GM10248 (cell line): ENCODE measurements around the gene CSDE1.

Source experiments
- CTCF ChIA-PET: fragments of 300-600 bp; sonication (Branson Sonifier 250); formaldehyde crosslinking; extraction: SDS; loops from one replicate; lab custom pipeline; 2021; ENCODE audit warnings: antibody characterized with exemption; lab: Yijun Ruan, JAX
- POLR2A ChIA-PET: fragments of 350-650 bp; sonication (Branson Sonifier 250); formaldehyde crosslinking; extraction: SDS; loops from one replicate; lab custom pipeline; 2020; ENCODE audit warnings: antibody characterized with exemption; lab: Yijun Ruan, JAX
- DNase-seq: peaks from one replicate; pipeline ENCODE4 v3.0.0; 2012; ENCODE audit errors: extremely low spot score
- TF ChIP-seq, protein P1 (sequence below): IDR thresholded peaks from 2 replicates; pipeline ENCODE4 v1.5.1; 2012; ENCODE audit warnings: mild to moderate bottlenecking, low read depth; ENCODE audit errors: extremely low read depth, missing control alignments, control extremely low read depth

Gene CSDE1

DNA sequence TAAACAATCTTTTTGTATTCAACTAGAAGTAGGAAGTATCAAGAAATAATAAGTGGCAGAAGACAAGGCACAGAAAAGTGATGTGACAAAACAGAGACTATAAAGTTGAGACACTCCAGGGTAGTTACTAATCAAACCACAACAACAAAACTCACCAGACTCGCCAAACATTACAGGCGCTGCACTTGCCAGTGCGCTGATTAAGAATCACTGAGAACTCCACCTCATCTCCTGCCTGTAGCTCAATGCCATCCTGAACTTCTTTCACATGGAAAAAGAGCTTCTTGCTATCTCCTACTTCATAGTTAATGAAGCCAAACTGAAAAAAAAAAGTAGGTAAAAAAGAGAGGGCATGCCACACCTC lies 38.4 kb downstream of the CSDE1 start:
- CTCF ChIA-PET: interaction anchor here (0.9 to 1.6 kb wide), 7 partner anchors 9 to 372 kb away, joined by 3 to 6 read pairs (median 3); no protein-coding TSS in a partner anchor

DNA sequence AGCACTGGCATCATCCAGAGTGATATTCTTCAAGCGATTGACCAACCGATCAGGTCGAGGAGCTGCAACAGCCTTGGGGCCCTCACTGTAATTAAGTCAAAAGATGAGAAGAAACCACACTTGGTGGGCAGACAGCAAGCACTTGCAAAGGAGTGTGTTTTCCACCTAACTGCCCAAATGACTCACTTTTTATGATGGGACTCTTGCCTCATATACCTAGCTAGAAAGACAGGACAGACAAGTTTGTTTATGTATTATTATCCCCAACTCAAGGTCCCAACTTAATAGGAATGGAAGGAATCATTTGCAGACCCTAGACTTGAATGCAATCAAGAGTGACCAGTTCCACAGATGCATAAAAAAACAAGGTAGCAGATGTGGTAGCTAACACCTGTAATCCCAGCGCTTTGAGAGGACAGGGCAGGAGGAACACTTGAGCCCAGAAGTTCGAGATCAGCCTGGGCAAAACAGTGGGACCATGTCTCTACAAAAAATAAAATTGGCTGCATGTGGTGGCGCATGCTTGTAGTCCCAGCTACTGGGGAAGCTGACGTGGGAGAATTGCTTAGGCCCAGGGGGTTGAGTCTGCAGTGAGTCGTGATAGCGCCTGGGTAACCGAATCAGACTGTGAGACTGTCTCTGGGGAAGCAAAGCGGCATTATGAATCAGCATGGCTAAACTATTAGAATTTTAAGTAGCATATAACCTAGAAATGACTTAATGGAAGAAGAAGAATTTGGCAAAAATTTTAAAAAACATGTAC lies 38.9 kb downstream of the CSDE1 start:
- TF ChIP-seq, protein P1, sequence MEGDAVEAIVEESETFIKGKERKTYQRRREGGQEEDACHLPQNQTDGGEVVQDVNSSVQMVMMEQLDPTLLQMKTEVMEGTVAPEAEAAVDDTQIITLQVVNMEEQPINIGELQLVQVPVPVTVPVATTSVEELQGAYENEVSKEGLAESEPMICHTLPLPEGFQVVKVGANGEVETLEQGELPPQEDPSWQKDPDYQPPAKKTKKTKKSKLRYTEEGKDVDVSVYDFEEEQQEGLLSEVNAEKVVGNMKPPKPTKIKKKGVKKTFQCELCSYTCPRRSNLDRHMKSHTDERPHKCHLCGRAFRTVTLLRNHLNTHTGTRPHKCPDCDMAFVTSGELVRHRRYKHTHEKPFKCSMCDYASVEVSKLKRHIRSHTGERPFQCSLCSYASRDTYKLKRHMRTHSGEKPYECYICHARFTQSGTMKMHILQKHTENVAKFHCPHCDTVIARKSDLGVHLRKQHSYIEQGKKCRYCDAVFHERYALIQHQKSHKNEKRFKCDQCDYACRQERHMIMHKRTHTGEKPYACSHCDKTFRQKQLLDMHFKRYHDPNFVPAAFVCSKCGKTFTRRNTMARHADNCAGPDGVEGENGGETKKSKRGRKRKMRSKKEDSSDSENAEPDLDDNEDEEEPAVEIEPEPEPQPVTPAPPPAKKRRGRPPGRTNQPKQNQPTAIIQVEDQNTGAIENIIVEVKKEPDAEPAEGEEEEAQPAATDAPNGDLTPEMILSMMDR: no peak
- ChIA-PET CTCF (interaction anchor here (1.2 to 1.6 kb wide), 3 partner anchors 26 to 372 kb away, joined by 4 to 6 read pairs (median 5); no protein-coding TSS in a partner anchor), POLR2A (no interaction called here)
- no peak for DNase-seq

More for the DNA sequence above, 38.4 kb downstream of the CSDE1 start:
- POLR2A ChIA-PET: no interaction called here
- TF ChIP-seq, protein P1: no peak
- no peak for DNase-seq

DNA sequence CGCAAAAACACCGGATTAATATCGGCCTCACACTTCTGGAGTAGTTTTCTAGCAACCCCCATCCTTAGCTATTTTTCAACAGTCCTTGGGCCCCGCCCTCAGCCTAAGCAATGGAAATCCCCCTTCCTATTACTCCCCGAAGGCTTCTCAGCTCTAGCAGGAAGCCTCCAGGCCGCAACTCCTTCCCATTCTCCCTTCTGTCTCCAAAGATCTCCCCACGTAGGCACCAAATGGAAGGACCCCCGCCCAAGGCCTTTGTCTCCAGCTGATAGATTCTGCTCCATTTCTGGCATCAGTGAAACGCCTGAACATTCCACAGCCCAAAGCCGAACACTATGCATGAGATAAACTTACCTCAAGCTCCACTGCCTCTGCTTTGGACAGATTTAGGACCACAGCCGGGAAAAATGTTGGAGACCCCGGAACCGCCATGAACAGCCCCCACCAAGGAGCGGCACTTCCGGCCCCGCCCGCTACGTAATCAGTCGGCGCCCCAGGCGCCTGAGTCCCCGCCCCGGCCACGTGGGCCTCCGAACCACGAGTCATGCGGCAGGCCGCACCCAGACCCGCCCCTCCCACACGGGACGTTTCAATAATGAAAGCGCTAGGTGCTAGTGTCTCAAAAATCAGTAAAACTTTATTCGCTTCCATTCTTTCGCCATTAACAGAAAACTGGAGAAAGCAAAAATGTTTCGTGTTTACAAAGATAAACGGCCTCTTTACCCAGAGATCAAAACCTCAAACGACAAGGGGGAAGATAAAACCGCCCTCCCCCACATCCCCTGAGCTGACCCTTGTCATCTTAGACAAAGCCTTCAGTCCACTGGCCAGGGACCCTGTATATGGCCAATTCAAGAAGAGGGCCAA lies 41.2 kb downstream of the CSDE1 start, which contains the start of gene NRAS:
TSS of gene NRAS (minus strand) at position 468 of the 867 bp plus-strand sequence. CDS start 611 bp downstream, outside the sequence.
- POLR2A ChIA-PET: interaction anchor here (0.9 kb wide), 1 partner anchor 10 kb away, joined by 5 read pairs; no protein-coding TSS in a partner anchor
- TF ChIP-seq, protein P1: no peak
- CTCF ChIA-PET: interaction anchor here (0.7 to 2.8 kb wide), 7 partner anchors 10 to 370 kb away, joined by 3 to 11 read pairs (median 5); partner anchors contain the start of genes AMPD1 and DENND2C
- DNase-seq: peak; percentile 94

DNA sequence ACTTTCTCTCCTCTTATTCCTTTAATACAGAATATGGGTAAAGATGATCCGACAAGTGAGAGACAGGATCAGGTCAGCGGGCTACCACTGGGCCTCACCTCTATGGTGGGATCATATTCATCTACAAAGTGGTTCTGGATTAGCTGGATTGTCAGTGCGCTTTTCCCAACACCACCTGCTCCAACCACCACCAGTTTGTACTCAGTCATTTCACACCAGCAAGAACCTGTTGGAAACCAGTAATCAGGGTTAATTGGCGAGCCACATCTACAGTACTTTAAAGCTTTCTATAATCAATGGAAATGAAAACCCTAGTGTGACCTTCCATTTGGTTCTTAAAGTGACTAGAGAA lies 41.9 kb downstream of the CSDE1 start:
- TF ChIP-seq, protein P1: no peak
- POLR2A ChIA-PET: interaction anchor here (0.9 kb wide), 1 partner anchor 9 kb away, joined by 5 read pairs; no protein-coding TSS in a partner anchor
- CTCF ChIA-PET: interaction anchor here (0.7 to 2.8 kb wide), 6 partner anchors 9 to 369 kb away, joined by 3 to 11 read pairs (median 5); partner anchors contain the start of genes AMPD1 and DENND2C
- no peak for DNase-seq

DNA sequence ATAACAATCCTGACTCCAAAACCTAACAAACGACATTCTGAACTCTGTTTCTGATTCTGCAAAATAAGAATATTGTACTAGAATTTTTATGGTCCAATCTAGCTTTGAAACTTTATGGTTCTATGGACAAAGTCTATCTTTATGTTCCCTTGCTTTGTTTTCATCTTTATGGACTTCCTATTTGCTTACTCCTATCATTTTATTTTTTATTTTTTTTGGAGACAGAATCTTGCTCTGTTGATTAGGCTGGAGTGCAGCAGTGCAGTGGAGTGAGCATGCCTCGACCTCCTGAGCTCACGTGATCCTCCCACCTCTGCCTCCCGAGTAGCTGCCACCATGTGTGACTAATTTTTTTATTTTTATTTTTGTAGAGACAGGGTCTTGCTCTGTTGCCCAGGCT lies 44.8 kb downstream of the CSDE1 start:
- TF ChIP-seq, protein P1: no peak
- DNase-seq: no peak
- ChIA-PET POLR2A (no interaction called here), CTCF (interaction anchor here (1.0 to 2.2 kb wide), 2 partner anchors 11 to 366 kb away, joined by 4 to 7 read pairs; no protein-coding TSS in a partner anchor)

DNA sequence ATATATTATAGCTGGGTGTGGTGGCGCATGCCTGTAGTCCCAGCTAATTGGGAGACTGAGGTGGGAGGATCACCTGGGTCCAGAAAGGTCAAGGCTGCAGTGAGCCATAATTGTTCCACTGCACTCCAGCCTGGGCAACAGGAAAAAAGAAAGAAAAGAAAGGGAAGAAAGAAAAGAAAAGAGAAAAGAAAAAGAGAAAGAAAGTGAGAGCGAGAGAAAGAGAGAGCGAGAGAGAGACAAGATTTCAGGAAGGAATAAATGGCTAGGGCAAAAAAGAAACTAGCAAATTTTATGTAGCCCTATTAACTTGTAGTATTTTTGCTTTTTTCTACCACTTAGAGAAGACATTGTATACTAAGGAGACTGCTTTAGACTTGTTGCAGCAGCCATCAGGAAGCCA lies 47.4 kb downstream of the CSDE1 start:
- TF ChIP-seq, protein P1: no peak
- POLR2A ChIA-PET: no interaction called here
- no peak for DNase-seq
- CTCF ChIA-PET: interaction anchor here (0.7 to 1.0 kb wide), 2 partner anchors 12 to 151 kb away, joined by 3 read pairs; no protein-coding TSS in a partner anchor
